Heart right ventricle (tissue), 16 donors: ENCODE measurements around the gene ALDH1L1. TPM values are rescaled to one million over a fixed set of nuclear protein-coding genes. Genes with fewer than 3 reads are reported as not detected.

Experiments used
- ATAC-seq, 8 donors: fragments of 200-7000 bp; cut with Tn5 transposase; one replicate each; pipeline ENCODE4 v1.9.1; 2020; ENCODE audit warnings: mild to moderate bottlenecking in 8 of 8, moderate library complexity in 8 of 8, moderate number of reproducible peaks in 1 of 8
- DNase-seq, 2 donors: peaks; one replicate each; pipeline ENCODE4 v3.0.0-alpha.2; 2020
- H3K27ac ChIP-seq, 10 donors: fragments of 200-600 bp; sonication (generic) in 2 of 10; one replicate each; pipeline versions ENCODE4 v1.5.0 to v1.8.0; 2020 to 2022; ENCODE audit warnings: mild to moderate bottlenecking in 3 of 10
- H3K27me3 ChIP-seq, 7 donors: fragments of 200-600 bp; one replicate each; pipeline ENCODE4 v1.8.0; 2021 to 2022; ENCODE audit warnings: mild to moderate bottlenecking in 2 of 7
- H3K36me3 ChIP-seq, 9 donors: fragments of 200-600 bp; sonication (generic) in 1 of 9; one replicate each; pipeline versions ENCODE4 v1.5.0 to v1.8.0; 2020 to 2022; ENCODE audit warnings: mild to moderate bottlenecking in 2 of 9
- H3K4me1 ChIP-seq, 9 donors: fragments of 200-600 bp; sonication (generic) in 1 of 9; one replicate each; pipeline versions ENCODE4 v1.5.0 to v1.8.0; 2020 to 2022; ENCODE audit warnings: mild to moderate bottlenecking in 4 of 9
- H3K4me3 ChIP-seq, 10 donors: fragments of 200-600 bp; sonication (generic) in 2 of 10; one replicate each; pipeline versions ENCODE4 v1.5.0 to v1.8.0; 2020 to 2022; ENCODE audit warnings: mild to moderate bottlenecking in 7 of 10, moderate library complexity in 2 of 10
- H3K9me3 ChIP-seq, 11 donors: fragments of 200-600 bp in 10 of 11; sonication (generic) in 2 of 11; one replicate each; pipeline versions ENCODE4 v1.5.0 to v1.8.0; 2013 to 2022; ENCODE audit warnings: mild to moderate bottlenecking in 2 of 11, control low read depth in 1 of 11, moderate library complexity in 1 of 11
- WGBS, 2 donors: extraction: QIAGEN DNeasy Blood & Tissue Kit; methylation state at CpG; one replicate each; pipeline ENCODE4 v1.1.7; 2013; ENCODE audit warnings: inconsistent platforms in 1 of 2; 5-methylcytosine and 5-hydroxymethylcytosine counted together
- intact Hi-C, 10 donors: fragments of 100-400 bp; cut with DNase I; formaldehyde crosslinking; loops; one replicate each; pipeline versions ENCODE4 v1.11.1 to v1.14.2; 2022
- polyA plus RNA-seq, 2 donors: library from polyadenylated mRNA; stranded (reverse); fragments of 200-250 nt; gene quantifications; one replicate each; pipeline ENCODE4 v1.2.3, GENCODE V29; 2013
- total RNA-seq, 10 donors: library from RNA; stranded (reverse); fragmentation: NEBNext Ultra II Directional in 3 of 10; extraction: Animal tissue kit (Norgen Biotek cat#: 25700) in 3 of 10; gene quantifications; one replicate each; pipeline versions ENCODE4 v1.2.1 to v1.2.4, GENCODE V29; 2021 to 2023
- TF ChIP-seq, protein P1 (sequence below), 9 donors: fragments of 200-600 bp; sonication (generic) in 2 of 9; IDR thresholded peaks; one replicate each; pipeline versions ENCODE4 v1.5.0 to v1.8.0; 2021 to 2022; ENCODE audit warnings: antibody characterized with exemption in 9 of 9, mild to moderate bottlenecking in 5 of 9, moderate library complexity in 1 of 9
- donor health status: Arrhythmogenic right ventricular cardiomyopathy.
- donor health status: ischemic (EF 13 %, LVEDD 7.1; RV severe dilation, severe dysfunction).
- donor health status: healthy with polysubstance abuse.
- donor health status: DM: no; HTN: yes; CAD: no.
- donor health status: DM: no; HTN: no; CAD: no.
- donor health status: ischemic (EF 25% LVEDD 6.9; RV normal size, moderate dysfunction).
- donor health status: ischemic (EF 25% LVEDD 5.7; RV mildly dilated, moderate dysfunction).
- donor health status: healthy.
- donor health status: DM: yes; HTN: yes; CAD: no.
- donor health status: Ischemic cardiomyopathy.
- donor health status: ischemic (EF 35%, LVEDD 5.7; RV mildly dilated, moderate dysfunction).
- donor health status: nonischemic (EF 11% LVEDD 7.7; RV severe dilation, severe dysfunction).
- donor health status: DM: yes; HTN: yes; CAD: no.
- donor health status: PGD.
- donor health status: ischemic (EF 29% LVEDD 5.4; RV normal size, mild dysfunction).
- donor health status: nonischemic (EF 23%, LVEDD 6.1; RV moderate dilation, normal function).

ALDH1L1 gene
- total and polyA plus RNA-seq, 12 donors, result 14.9 to 45.9 (median 31.7) TPM

DNA sequence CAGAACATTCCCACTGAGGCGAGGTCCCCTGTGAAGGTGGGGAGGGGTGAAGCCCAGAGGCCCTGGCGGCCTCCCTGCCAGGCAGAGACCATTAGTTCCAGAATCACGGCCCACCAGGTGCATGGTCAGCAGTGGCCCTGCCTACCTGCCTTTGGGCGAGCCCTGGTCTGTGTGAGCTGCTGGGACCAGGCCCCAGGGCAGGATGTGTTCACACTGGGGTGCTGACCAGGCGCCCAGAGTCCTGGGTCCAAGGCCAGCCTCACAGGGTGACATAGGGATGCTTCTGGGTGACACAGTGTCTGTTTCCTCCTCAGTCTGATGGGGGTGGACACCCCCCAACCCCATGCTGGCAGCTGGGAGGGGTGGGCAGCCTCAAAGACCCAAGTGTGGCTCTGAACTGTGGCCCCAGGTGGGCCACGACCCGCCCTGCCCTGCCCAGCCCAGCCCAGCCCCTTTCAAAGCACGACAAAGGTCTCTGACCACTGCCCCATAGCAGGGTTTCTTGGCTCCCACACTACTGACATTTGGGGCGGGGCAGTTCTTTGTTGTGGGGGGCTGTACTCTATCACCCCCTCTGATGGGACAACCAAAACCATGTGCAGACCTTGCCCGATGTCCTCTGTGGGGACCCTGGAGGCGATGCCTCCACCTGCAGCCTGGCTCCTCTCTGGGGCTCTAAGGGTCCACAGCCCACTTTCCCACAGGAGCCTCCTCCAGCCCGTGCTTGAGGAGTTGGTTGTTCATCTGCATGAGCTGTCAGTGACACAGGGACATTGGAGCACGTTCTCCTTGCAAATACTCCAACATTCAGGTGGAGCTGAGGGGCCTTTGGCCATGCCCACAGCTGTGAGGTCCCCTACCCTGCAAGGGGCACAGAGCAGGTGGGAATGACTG, 51.6 kb downstream of the ALDH1L1 start:
- peaks cover 0 to 9% (median 0%) of the 10 kb centered on the region in 9 donors for H3K4me1 ChIP-seq
- H3K27ac ChIP-seq, result no peak overlapping the region
- 92 to 94% methylated on average over 13 of the region's 13 CpGs for WGBS, 2 donors
- DNase-seq, result peak in 1 of 2 donors; percentile 2
- TF ChIP-seq, protein P1, sequence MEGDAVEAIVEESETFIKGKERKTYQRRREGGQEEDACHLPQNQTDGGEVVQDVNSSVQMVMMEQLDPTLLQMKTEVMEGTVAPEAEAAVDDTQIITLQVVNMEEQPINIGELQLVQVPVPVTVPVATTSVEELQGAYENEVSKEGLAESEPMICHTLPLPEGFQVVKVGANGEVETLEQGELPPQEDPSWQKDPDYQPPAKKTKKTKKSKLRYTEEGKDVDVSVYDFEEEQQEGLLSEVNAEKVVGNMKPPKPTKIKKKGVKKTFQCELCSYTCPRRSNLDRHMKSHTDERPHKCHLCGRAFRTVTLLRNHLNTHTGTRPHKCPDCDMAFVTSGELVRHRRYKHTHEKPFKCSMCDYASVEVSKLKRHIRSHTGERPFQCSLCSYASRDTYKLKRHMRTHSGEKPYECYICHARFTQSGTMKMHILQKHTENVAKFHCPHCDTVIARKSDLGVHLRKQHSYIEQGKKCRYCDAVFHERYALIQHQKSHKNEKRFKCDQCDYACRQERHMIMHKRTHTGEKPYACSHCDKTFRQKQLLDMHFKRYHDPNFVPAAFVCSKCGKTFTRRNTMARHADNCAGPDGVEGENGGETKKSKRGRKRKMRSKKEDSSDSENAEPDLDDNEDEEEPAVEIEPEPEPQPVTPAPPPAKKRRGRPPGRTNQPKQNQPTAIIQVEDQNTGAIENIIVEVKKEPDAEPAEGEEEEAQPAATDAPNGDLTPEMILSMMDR (IDR thresholded peaks at IDR 0.05), result no peak
- no peaks in the 10 kb centered on the region for H3K9me3 ChIP-seq
- no peaks in the 10 kb centered on the region for H3K27me3 ChIP-seq
- H3K4me3 ChIP-seq, result no peak overlapping the region
- intact Hi-C loops, result no loop called here
- no peak for ATAC-seq
- H3K36me3 ChIP-seq, result no peaks in the 10 kb centered on the region

- Histone ChIP-seq H3K27me3 (no peaks in the 10 kb centered on the region), H3K4me3 (no peak overlapping the region), H3K36me3 (no peaks in the 10 kb centered on the region), H3K4me1 (peaks cover 0 to 9% (median 0%) of the 10 kb centered on the region in 9 donors), H3K27ac (no peak overlapping the region), H3K9me3 (no peaks in the 10 kb centered on the region)
- intact Hi-C loops, result no loop called here
- 87 to 92% methylated on average over 7 of the region's 7 CpGs for WGBS, 2 donors
- DNase-seq (peak; percentile 1 to 2), ATAC-seq (no peak)
- TF ChIP-seq, protein P1 (IDR thresholded peaks at IDR 0.05), result no peak
These were observed 52.5 kb downstream of the ALDH1L1 start for GRCh38 chr3:126127904-126128303.

DNA sequence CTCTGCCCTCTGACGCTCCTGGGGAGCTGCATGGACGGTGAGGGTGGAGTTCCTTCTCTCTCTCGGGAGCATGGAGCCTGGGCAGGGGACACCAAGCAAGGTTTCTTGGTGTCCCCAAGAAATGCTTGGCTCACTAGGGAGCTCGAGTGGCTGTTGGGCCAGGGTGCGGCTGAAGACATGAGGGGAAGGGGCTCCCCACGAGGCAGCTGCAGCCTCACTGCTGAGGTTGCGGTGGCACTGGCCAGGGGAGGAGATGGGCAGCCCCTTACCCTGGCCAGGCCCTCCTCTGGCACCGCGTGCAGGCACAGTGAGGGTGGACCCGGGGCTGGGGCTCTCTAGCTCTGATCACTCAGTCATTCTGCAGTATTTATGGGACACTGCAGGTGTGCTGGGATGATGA, 52.9 kb downstream of the ALDH1L1 start:
- Histone ChIP-seq H3K9me3 (no peaks in the 10 kb centered on the region), H3K27me3 (no peaks in the 10 kb centered on the region), H3K27ac (no peak overlapping the region), H3K4me3 (no peak overlapping the region), H3K36me3 (no peaks in the 10 kb centered on the region), H3K4me1 (peaks cover 0 to 9% (median 0%) of the 10 kb centered on the region in 9 donors)
- intact Hi-C loops, result no loop called here
- TF ChIP-seq, protein P1 (IDR thresholded peaks at IDR 0.05), result no peak
- 81 to 92% methylated on average over 10 of the region's 10 CpGs for WGBS, 2 donors
- DNase-seq, result peak; percentile 1 to 2
- ATAC-seq, result no peak

DNA sequence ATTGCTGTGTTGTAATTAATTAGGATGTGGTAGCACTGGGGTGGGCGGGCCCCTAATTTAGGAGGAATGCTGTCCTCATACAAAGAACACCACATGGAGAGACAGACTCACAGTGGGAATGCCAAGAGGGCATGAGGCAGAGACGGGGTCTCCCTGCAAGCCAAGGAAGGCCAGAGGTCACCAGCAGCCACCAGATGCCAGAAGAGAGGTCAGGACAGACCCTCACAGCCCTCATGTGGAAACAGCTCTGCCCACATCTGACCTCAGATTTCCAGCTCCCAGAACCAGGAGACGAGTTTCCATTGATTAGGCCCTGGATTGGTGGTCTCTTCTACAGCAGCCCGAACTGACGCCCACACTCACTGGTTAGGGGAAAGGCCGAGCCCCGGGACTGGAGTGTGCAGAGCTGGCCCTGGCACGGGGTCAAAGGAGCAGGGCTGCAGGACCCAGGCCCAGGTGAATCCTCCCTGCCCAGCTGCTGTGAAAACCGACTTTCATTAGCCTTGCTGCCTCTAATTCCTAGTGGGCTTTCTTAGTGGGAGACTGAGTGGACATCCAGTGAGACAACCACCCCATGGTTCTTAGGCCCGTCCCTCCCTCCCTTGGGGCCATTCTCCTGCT, 53.5 kb downstream of the ALDH1L1 start:
- ATAC-seq, result no peak
- Histone ChIP-seq H3K4me3 (no peak overlapping the region), H3K27me3 (no peaks in the 10 kb centered on the region), H3K9me3 (no peaks in the 10 kb centered on the region), H3K27ac (no peak overlapping the region), H3K4me1 (peaks cover 0 to 9% (median 0%) of the 10 kb centered on the region in 9 donors), H3K36me3 (peaks cover 0 to under 1% (median 0%) of the 10 kb centered on the region in 9 donors)
- WGBS, 2 donors, result 86 to 89% methylated on average over 10 of the region's 10 CpGs
- intact Hi-C loops, result no loop called here
- TF ChIP-seq, protein P1 (IDR thresholded peaks at IDR 0.05), result no peak
- DNase-seq, result peak in 1 of 2 donors; percentile 1
